GM19193 (cell line): ENCODE data around the gene ZNF248.

Source experiments
- POLR2A ChIP-seq: IDR thresholded peaks from 4 replicates; pipeline ENCODE4 v1.6.1; 2011; ENCODE audit not compliant: insufficient read depth, insufficient read length; ENCODE audit errors: extremely low read depth

ZNF248 gene

GRCh38 chr10:37775612-37776011 is 81.8 kb downstream of the ZNF248 start:
- TF ChIP-seq POLR2A, result no peak

DNA sequence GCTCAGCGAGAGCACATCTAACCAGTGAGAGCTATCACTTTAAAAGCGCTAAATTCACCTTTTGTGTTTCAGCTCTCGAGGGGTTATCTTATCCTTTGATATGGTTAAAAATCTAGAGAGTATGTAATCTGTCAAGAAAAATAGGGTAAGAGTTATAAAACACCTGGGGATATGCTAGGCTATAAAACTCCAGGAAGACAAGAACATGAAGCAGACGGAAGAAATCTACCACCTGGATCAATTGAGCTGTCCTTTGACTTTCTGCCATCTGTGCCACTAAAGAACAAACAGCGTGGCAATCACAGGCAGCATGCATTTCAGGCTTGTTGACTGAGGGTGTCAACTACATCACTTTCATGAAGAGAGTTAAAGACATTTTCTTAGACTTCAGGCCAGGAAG is 83.1 kb downstream of the ZNF248 start:
- TF ChIP-seq POLR2A, result no peak

GRCh38 chr10:37765216-37765615 is 92.2 kb downstream of the ZNF248 start:
- TF ChIP-seq POLR2A, result no peak

- TF ChIP-seq POLR2A, result no peak
These were observed 94.3 kb downstream of the ZNF248 start for GRCh38 chr10:37763132-37763531.

GRCh38 chr10:37762287-37762686 is 95.1 kb downstream of the ZNF248 start:
- no peak for TF ChIP-seq POLR2A

DNA sequence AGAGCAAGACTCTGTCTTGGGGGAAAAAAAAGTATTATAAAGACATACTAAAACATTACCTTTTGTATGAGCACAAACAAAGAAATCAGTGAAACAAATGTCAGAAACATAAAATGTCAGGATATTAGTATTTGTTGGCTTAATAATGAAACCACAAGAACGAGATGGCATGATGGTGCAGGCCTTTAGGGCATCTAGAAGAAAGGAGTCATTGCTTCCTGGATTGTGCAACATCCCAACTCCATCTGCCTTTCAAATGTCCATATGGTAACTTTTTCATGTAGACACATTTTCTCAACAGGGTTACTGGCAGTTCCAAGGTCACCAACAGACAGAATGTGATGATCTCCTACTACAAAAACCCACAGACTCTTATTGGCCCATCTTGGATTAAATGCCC is 96.6 kb downstream of the ZNF248 start:
- no peak for TF ChIP-seq POLR2A

GRCh38 chr10:37758074-37758473 is 99.3 kb downstream of the ZNF248 start:
- TF ChIP-seq POLR2A, result no peak

GRCh38 chr10:37754538-37755323 is 102.7 kb downstream of the ZNF248 start:
- TF ChIP-seq POLR2A, result no peak

- no peak for TF ChIP-seq POLR2A
These were observed 105.0 kb downstream of the ZNF248 start for GRCh38 chr10:37752334-37752875.

DNA sequence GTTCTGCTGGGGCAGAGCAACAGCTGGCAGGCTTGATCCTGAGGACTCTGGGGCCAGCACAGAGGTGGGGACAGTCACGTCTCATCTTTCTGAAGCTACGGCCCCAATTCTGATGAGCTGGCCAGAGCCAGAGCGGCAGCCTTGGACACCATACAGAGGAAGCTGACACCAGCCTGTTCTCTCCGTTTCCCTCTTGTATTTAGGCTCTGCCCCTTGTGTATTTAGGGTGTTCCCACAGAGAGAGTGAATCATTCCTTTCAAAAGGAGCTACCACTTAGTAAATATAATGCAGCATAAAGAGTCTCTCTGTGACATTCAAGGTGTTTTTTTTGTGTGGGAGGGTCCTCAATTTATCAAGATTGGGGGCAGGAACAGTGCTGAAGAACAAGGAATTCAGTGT is 109.2 kb downstream of the ZNF248 start:
- no peak for TF ChIP-seq POLR2A

DNA sequence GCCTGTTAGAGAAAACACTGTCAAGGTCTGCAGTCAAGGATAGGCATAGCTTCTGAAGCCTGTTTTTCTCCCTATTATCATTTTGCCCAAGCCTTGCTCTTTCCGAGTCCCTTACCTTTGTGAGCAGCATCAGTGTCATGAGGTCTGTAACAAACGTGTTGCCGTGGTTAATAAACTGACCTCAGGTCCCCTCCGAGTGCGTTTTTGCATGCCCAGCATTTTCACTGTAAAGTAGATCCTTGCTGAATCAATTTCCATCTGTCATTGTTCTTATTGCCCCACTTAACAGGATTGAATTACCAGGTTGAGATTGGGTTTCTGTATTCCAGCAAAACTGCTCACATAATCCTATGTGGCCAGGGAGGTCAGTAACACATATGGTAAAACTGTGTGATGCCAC is 110.3 kb downstream of the ZNF248 start:
- TF ChIP-seq POLR2A, result no peak

DNA sequence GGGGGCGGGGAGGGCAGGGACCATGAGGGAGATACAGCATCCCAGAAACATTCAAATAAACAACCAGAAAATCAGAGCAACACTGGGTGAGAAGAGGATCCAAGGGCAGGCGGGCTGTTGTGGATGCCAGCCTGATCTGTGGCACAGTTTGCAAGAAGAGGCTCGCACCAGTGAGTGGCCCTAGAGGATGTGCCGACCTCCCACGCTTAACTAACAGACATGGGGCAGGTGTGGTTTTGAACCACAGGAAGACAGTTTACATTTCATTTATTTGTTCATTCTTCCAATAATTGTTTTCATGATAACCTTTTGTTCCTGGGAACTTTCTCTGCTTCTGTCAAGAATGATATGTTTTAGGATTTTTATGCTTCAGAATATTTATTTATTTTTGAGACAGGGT is 115.6 kb downstream of the ZNF248 start:
- no peak for TF ChIP-seq POLR2A

DNA sequence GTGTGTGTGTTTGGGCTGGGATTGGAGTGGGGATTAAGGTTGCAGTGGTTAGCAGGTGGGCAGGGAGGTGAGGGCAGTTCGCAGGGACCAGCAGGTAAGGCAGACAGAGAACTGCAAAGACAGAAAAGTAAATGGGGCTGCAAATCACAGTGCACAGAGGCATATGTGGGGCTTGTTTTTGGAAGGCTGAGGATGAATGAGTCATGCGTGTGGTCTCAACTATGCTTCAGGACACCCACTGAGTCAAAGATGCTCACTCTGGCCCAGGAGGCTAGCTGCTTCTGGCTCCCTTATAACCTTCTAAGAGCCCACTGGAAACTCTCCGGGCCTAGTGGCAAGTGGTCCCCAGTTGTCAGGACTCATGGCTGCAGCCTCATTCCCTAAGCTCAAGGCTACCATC is 118.2 kb downstream of the ZNF248 start:
- TF ChIP-seq POLR2A, result no peak

- TF ChIP-seq POLR2A, result no peak
These were observed 120.1 kb downstream of the ZNF248 start for GRCh38 chr10:37737336-37737735.

GRCh38 chr10:37736120-37736519 is 121.3 kb downstream of the ZNF248 start:
- no peak for TF ChIP-seq POLR2A

DNA sequence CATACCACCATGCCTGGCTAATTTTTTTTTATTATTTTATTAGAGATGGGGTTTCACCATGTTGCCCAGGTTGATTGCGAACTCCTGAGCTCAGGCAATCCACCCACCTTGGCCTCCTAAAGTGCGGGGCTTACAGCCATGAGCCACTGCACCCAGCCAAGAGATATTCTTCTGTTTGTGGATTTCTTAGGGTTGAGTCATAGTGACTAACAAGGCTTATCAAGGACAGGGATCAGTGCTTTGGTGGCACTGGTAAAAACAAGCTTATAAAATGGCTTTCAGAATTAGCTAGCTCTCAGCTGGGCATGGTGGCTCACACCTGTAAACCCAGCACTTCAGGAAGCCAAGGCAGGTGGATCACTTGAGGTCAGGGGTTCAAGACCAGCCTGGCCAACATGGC is 122.4 kb downstream of the ZNF248 start:
- no peak for TF ChIP-seq POLR2A
